Coronary artery (tissue), 2 donors: ENCODE measurements around the gene CLPX.
A peak's percentile ranks its signal among the peaks of the same experiment; 100 is the strongest.
"Not testable (repeated sequence)": the region's sequence is repeated elsewhere in the genome, so short reads cannot be mapped to it uniquely, and the experiment has no call there.

Experiments used
- DNase-seq: peaks from one replicate; pipeline ENCODE4 v3.0.0-alpha.2; 2017; ENCODE audit warnings: low spot score
- H3K27ac ChIP-seq, 2 donors: fragments of 200-600 bp; sonication (generic); one replicate each; pipeline ENCODE4 v1.5.1; 2016 to 2019
- H3K4me3 ChIP-seq: fragments of 200-600 bp; sonication (generic); 2 replicates; pipeline ENCODE4 v1.5.1; 2016; ENCODE audit warnings: mild to moderate bottlenecking, moderate library complexity
- CTCF ChIP-seq: fragments of 200-600 bp; sonication (generic); IDR thresholded peaks from one replicate; pipeline ENCODE4 v1.5.1; 2019; ENCODE audit warnings: antibody characterized with exemption

CLPX gene

GRCh38 chr15:65102912-65103311, 82.2 kb downstream of the CLPX start:
- Histone ChIP-seq H3K27ac (no peak overlapping the region), H3K4me3 (no peak overlapping the region)
- no peak for DNase-seq
- no peak for TF ChIP-seq CTCF

- Histone ChIP-seq H3K27ac (no peak overlapping the region), H3K4me3 (no peak overlapping the region)
- TF ChIP-seq CTCF = no peak
- no peak for DNase-seq
Measured at GRCh38 chr15:65101891-65102708, 83.0 kb downstream of the CLPX start.

GRCh38 chr15:65101411-65101890, 83.7 kb downstream of the CLPX start:
- H3K27ac ChIP-seq = no peak overlapping the region
- no peak for DNase-seq
- TF ChIP-seq CTCF = peak; percentile 59
- H3K4me3 ChIP-seq = no peak overlapping the region

- no peak overlapping the region for H3K27ac ChIP-seq
- no peak for TF ChIP-seq CTCF
Measured at GRCh38 chr15:65100442-65100841, 84.7 kb downstream of the CLPX start.

GRCh38 chr15:65099801-65100200, 85.3 kb downstream of the CLPX start:
- not testable (repeated sequence) for H3K27ac ChIP-seq, H3K4me3 ChIP-seq, DNase-seq

More at GRCh38 chr15:65100442-65100841, 84.7 kb downstream of the CLPX start:
- no peak for DNase-seq
- no peak overlapping the region for H3K4me3 ChIP-seq

GRCh38 chr15:65099336-65099735, 85.8 kb downstream of the CLPX start:
- Histone ChIP-seq H3K27ac (no peak overlapping the region), H3K4me3 (no peak overlapping the region)
- DNase-seq = no peak
- no peak for TF ChIP-seq CTCF
